GM11168 (cell line): Measurements from ENCODE around the gene NFAM1.

Source experiments
- in situ Hi-C: fragments of 300-500 bp; cut with MboI; formaldehyde crosslinking; loops from one replicate; pipeline ENCODE4 v1.12.0; 2022; ENCODE audit warnings: low sequenced_read_pairs; ENCODE audit not compliant: unreplicated experiment

Gene NFAM1

DNA sequence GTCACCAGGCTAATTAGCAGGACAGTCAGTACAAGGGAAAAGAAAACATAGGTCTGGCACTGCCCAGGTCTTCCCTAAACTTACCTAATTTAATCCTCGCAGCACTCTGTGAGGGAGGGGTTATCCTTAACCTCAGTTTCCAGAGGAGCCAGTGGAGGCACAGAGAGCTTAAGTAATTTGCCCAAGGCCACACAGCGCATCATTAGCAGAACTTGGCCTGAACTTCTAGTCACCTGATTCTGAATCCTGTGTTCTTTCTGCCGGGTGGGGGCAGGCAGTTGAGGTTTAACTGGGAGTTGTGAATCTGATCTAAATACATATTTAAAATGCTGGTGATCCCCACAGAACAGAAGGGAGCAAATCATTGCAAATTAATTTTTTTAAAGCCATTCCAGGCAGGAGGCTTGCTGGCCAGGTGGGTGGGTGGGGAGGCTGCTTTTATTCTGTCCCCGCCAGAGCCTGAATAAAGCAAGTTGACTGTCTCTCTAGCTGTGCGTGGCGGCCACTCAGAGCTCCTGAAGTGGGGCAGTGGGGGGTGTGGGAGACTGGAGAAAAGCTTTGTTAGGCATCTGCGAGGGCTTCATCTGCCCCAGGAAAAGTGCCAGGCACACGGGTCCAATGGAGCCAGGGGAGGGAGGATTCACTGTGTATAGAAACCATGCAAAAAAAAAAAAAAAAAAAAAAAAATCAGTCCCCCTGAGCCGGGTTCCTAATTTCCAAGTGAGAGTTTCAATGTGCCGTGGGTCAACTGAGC is 66.1 kb downstream of the NFAM1 start:
- in situ Hi-C loops = no loop called here

DNA sequence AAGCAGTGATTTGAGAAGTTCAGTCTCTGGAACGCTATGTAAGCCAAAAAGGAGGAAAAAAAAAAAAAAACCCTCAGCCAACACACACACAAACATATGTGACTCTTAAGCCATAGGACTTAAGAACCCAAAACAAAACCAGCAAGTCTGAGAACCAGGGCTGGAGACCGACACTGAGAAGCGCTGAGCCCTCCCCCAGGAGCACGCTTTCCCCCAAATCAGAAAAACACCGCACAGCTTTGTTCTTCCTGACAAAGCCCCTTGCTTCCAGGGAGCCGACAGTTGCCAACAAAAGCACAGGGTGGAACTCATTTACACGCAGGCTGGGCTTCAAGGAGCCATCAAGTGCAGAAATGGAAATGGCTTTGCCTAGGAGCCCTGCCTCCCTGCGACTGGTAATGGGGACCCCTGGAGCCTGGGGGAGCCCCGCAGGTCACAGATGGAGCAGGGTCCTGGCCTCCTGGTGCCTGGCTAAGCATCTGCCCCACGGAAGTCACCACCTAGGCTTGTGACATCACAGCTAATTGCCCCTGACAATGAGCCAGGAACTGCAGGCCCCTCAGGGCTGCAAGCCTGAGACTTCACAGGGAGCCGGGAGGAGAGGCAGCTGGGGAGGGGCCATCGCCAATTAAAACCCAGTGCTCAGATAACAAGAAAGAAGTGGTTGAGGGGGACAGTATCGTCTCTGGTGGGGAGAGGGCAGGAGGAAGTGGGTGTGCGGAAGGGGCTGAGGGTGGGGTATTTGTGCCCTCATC is 66.9 kb downstream of the NFAM1 start:
- in situ Hi-C loops = no loop called here

DNA sequence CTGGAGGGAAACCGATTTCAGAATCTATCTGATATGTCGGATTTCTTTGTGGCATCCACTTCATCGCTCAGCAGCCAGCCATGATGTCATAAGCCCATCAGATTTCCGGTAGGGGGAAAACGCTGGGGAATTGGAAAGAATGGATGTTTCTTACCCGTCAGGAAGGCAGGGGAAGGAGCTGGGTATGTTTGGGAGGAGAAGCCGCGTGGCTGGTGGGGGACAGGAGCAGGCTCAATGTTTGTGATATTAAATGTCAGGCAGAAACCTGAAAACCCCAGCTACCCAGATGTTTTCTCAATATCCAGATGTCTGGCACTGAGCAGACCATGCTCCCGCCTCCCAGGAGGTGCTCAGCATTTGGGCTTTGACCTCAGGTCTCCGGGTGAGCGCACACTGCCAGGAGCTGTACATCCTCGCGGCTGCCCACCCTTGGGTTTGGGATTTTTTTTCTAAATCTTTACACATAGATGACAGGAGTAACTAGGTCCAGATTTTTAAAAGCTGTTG is 67.5 kb downstream of the NFAM1 start:
- in situ Hi-C loops = no loop called here

DNA sequence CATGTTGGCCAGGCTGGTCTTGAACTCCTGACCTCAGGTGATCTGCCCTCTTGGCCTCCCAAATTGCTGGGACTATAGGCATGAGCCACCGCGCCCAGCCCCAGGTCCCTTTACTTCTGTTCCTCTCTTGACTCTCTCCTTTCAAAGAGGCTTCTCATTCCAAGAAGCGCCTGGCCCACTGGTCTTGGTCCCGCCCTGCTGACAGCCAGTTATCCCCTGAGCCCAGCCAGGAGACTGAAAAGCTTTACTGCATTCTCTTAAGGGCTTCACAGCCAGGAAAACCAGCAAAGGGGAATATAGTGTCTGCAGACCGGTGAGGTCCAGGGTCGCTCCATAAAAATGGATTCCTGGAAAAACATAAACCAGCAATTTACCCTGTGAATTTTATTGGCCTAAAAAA is 68.3 kb downstream of the NFAM1 start:
- in situ Hi-C loops = no loop called here

DNA sequence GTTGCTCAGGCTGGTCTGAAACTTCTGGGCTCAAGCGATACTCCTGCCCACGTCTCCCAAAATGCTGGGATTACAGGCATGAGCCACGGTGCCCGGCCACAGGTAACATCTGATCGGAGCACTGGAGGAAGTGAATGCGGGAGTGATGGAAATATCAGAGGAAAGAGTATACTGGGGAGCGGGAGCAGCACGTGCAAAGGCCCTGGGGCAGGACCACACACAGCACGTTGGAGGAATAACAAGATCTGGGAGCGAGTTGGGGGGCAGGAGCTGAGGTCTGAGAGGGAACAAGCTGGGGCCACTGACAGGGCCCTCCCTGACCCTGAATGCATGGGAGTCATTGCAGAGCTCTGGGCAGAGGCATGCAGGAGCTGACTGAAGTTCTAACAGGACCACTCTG is 70.7 kb downstream of the NFAM1 start:
- in situ Hi-C loops = no loop called here

DNA sequence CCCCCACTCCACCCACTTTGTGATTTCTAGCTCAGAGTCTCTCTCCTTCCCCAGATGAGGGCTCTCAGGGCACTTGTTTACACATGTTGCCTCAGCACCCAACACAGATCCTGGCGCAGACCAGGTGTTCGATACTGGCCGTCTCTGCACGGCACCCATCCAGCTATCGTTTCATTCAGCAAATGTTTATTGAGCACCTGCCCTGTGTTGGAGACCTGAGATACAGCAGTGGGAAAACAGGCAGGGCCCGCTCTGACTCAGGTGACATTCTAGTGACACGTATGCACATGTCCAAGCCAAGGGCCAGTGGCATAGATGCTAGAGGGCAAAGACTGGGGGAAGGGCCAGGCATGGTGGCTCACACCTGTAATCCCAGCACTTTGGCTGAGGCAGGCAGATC is 71.9 kb downstream of the NFAM1 start:
- in situ Hi-C loops = no loop called here

DNA sequence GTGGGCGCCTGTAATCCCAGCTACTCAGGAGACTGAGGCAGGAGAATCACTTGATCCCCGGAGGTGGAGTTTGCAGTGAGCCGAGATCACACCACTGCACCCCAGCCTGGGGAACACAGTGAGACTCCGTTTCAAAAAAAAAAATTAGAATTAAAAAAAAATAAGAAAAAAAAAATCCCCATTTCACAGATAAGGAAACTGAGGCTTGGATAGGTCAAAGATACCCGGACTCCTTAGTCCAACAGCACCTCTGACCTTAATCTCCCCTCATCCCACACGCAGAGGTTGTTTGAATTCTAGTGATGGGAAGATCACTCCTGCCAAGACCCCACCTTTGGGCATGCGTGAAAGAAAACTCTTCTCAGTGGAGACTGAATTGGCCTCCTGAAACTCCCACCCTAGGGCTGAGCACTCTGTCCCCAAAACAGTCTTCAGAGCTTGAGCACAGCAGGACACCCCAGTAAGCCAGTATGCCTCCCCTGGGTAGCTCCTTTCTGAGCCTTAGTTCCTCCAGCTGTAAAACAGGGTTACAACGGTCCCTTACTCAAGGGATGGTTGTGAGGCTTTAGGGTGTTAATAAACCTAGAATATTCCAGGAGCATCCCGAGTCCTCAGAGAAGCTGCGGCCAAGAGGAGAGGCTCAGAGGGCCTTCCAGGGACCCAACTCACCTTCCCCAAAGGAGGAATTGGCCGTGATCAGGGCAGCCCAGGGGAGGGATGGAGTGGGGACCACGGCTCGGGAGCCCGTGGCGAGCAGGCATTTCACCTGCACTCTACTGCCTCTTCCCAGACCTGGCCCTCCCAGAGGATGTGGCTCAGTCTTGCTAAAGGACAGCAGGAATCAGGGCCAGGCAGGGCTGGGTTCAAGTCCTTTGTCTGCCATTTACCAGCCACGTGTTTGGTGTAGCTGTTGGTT is 73.3 kb downstream of the NFAM1 start:
- in situ Hi-C loops = no loop called here

DNA sequence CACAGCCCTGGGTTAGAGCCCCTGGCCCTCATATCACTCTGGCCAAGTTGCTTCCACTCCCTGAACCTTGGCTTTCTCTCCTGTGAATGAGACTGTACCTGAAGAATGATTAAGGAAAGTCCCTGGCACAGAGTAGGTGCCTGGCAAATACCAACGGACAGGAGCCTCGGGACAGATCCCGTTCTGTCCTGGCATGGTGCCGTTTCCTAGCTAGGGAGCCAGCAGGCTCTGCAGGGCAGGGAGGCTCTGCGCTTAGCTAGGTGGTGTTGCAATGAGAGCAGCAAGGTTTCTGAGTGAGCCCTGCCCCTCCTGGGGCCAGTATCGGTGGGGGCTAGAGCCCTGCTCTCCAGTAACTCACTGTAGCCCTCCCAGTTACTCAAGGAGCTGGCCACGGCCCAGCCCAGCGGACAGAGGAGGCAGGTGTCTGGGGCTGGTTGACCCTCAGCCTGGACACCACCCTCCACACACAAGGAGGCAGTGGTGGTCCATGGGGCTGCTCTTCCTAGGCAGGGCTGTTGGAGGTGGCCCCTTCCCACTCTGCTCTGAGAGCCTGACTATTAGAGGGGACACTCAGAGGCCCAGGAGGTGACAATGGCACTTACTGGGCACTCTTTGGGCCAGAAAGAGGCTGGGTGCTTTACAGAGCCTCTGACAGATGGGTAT is 74.4 kb downstream of the NFAM1 start:
- in situ Hi-C loops = no loop called here

DNA sequence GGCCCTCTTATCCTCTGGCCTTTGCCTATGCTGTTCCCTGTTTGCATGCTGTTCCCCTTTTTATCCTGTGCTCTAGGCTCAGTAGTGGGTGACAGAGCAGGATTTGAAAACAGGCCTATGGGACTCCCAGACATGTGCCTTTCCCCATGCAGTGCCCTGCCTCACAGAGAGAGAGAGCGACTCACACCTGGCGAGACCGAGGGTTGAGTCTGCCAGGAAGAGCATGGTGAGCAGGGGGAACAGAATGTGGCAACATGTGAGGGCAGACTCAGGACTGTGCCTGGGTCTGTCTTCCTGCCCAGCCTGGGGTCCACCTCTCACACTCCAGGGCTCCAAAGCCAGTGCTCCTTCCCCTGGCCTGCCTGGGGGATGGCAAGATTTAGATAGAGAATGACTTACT is 75.0 kb downstream of the NFAM1 start:
- in situ Hi-C loops = no loop called here

DNA sequence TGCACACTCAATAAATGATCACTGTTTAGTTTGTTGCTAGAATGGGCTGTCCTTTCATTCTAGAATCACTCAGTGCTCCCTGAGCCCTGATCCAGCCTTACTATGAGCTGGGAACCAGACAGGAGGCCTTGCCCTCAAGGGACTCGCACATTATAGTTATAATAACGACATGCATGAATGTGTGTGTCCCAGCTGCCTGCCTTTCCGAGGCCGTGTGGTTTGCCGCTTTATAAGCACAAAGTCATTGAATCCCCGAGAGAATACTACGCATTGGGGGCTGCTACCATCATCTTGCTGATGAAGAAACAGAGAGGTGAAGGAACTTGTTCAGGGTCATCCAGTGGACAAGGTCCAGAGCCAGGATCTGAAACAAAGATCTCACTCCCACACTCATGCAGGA is 75.7 kb downstream of the NFAM1 start:
- in situ Hi-C loops = no loop called here

DNA sequence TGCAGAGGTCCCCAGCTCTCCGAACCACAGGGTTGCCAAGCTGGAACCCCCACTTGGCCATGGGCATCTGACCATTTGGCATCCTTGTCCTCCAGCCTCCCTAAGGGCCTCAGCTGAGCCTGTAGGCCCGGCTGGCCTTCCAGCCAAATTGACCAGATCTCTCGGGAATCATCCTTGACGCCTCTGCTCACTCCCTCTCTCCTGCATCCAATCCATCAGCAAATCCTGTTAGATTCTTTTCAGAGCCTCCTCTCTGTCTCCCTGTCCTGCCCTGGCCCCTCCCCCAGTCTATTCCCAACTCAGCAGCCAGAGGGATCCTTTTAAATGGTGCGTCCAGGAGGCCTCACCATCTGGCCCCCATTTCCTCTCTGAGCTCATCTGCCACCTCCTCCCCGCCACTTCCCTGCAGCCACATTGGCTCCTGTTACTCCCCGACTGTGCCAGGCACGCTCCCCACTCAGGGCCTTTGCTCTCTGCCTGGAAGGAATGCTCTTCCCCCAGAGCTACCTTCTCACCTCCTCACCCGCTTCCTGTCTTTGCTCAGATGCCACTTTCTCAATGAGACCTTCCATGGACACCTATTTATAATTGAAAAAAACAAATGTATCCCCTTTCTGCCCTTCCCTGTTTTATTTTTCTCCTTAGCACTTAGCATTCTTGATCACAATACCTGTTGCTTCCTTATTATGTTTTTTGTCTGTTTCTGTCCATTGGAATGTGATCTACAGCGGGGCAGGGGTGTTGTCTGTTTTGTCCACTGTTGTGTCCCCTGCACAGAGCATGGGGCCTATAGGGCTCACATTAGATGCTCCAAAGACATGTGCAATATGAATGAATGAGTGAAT is 78.1 kb downstream of the NFAM1 start:
- in situ Hi-C loops = no loop called here

DNA sequence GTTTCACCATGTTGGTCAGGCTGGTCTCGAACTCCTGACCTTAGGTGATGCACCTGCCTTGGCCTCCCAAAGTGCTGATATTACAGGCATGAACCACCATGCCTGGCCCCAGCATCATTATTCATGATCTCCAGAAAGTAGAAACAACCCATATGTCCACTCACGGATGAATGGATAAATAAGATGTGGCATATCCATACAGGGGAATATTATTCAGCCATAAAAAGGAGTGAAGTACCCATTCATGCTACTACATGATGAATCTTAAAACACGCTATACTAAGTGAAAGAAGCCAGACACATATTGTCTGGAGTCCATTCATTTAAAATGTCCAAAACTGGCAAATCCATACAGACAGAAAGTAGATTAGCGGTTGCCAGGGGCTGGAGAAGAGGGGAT is 81.8 kb downstream of the NFAM1 start:
- in situ Hi-C loops = no loop called here

DNA sequence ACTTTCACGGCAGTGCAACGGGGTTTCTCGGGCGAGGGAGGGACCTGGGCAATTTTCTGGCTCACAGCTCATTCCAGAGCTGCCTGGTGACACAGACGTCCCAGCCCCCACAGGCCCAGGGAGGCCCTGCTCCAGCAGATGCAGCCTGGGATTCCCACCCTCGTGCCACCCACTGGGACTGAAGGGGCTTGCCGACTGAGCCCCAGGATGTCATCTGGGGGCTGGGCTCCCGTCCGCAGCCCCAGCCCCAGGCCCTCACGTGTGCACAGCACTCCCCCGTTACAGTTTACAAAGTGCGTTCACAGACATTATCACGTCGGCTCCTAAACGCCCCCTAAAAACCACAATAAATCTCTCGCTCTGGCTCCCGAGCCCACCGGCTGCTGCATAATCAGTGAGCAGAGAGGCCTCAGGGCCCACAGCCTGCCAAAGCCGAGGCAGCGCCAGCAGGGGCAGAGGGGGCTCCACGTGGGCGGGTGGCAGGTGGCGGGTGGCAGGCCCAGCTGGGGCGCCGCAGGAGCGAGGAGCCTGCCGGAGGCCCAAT is 84.8 kb downstream of the NFAM1 start:
- in situ Hi-C loops = no loop called here

DNA sequence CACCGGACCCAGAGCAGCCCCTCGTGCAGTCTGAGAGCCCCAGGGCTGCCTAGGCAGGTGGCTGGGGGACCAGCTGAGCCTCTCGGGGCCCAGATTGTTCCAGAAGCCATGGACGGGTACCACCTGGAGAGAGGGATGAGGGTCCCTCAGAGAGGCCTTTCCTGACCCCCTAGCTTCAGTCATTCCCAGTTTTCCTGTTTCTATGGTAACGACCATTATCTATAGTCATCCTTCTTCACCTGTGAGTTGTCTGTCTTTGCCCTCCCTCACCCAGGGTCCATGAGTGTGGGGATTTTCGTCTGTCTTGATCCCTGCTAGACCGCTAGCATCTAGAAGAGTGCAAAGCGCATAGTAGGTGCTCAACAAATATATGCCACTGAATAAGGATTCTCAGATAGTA is 85.5 kb downstream of the NFAM1 start:
- in situ Hi-C loops = no loop called here

DNA sequence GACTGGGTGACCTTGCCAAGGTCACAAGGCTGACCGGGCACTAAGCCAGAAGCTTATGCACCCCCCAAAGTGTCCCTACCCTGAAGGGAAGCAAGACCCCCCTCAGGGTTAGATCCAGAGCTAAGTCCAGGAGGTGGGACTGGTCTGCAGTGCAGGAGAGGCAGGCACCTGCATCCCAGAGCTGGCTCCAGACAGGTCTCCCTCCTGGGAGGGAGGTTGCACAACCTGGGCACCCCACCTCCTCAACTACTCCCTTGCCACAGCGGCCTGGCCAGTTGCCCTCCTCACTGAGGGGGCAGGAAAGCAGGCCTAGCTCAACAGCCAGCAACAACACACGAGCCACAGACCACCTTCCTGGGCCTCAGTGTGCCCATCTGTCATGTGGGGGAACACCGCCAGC is 86.7 kb downstream of the NFAM1 start:
- in situ Hi-C loops = no loop called here

DNA sequence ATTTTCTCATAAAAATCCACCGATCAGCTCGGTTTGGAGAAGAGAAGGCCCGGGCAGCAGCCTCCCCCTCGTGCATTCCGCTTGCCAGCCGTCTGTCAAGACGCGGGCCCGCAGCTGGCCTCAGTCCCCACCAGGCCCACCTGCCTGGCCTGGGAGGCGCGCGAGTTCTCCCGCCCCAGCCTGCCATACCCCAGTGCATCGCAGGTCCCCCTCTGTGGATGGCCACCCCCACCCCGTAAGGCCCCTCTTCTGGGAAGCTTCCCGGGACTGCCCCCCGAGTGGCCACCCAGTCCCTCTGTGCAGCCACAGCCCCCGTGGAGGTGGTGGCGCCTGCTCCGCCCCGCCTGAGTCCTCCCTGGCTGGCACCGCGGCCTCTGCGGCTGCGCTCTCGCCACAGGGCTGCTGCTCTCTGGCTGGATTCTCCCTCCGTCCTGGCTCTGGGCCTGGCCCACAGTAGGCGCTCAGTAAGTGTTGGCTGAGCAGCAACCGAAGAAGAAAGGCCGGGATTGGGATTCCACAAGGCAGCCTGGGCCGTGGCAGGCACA is 87.8 kb downstream of the NFAM1 start:
- in situ Hi-C loops = no loop called here

DNA sequence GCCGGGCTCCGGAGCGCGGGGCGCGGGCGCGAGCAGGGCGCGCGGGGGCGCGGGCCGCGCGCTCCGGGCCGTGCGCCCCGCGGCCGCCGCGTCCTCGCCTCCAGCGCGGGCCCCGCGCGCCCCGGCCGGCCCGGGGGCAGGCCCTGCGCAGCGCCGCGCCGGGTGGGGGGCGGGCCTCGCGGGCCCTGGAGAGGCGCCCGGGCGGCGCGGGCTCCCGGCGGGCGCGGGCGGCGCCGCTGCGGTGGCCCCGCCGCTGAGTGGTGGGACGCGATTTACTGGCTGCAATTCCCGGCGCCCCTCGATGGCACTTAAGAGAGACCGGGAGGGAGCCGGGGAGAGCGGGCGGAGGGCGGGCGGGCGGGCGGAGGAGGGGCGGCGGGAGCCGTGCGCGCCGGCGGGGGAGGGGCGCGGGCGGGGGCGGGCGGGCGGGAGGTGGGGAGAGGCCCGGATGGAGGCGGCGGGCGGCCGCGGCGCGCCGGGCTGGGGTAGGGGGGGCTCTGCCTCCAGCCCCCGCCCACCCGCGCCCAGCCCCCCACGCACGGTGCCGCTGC is 88.6 kb downstream of the NFAM1 start:
- in situ Hi-C loops = no loop called here

DNA sequence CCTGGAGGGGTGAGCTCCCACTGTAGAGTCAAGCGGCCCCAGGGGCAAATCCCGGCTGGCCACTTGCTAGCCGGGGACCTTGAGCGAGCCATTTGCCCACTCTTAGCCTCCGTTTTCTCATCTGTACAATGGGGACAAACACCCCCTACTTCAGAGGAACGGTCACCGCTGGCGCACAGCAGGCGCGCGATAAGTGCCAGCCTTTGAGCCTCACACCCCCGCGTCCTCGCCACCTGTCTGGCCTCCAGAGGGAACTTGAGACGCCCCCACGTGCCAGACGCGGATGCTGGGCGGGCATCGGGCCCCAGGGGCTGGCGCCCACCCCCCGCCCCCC is 89.1 kb downstream of the NFAM1 start:
- in situ Hi-C loops = no loop called here
